GM19043 (cell line): ENCODE data around the gene KCNF1.

ENCODE experiments used
- ATAC-seq: cut with Tn5 transposase; IDR thresholded peaks from one replicate; pipeline ENCODE4 v1.9.1; 2021; ENCODE audit warnings: low read depth; ENCODE audit not compliant: unreplicated experiment

KCNF1 gene, protein sequence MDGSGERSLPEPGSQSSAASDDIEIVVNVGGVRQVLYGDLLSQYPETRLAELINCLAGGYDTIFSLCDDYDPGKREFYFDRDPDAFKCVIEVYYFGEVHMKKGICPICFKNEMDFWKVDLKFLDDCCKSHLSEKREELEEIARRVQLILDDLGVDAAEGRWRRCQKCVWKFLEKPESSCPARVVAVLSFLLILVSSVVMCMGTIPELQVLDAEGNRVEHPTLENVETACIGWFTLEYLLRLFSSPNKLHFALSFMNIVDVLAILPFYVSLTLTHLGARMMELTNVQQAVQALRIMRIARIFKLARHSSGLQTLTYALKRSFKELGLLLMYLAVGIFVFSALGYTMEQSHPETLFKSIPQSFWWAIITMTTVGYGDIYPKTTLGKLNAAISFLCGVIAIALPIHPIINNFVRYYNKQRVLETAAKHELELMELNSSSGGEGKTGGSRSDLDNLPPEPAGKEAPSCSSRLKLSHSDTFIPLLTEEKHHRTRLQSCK

GRCh38 chr2:10911291-10912075, at the start of gene KCNF1:
TSS of gene KCNF1 (plus strand) at chr2:10911934. CDS start at chr2:10912427, 493 bp downstream.
- ATAC-seq: no peak

GRCh38 chr2:10862330-10862729, 49.4 kb upstream of the KCNF1 start:
- ATAC-seq: no peak

DNA sequence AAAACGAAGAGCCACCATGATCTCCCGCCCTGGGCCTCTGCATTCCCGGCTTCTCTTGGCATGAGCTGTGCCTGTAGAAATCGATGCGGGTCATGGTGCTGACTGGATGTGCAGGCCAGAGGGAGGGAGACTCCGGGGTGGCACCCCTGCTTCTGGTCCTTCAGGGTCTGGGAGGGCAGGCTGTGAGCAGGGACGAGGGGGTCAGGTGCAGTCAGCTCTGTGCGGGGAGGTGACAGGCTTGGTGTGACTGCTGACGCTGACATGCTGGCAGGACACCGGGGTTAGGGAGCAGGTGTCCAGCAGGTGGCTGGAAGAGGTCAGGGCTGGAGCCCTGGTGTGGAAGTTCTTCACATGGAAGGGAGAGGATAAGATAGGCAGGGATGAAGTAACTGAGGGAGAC, 48.7 kb upstream of the KCNF1 start:
- ATAC-seq: no peak

- ATAC-seq: peak; percentile 54
Observed at GRCh38 chr2:10863837-10864236, 47.9 kb upstream of the KCNF1 start.

- no peak for ATAC-seq
Observed at GRCh38 chr2:10864251-10864650, 47.5 kb upstream of the KCNF1 start.

DNA sequence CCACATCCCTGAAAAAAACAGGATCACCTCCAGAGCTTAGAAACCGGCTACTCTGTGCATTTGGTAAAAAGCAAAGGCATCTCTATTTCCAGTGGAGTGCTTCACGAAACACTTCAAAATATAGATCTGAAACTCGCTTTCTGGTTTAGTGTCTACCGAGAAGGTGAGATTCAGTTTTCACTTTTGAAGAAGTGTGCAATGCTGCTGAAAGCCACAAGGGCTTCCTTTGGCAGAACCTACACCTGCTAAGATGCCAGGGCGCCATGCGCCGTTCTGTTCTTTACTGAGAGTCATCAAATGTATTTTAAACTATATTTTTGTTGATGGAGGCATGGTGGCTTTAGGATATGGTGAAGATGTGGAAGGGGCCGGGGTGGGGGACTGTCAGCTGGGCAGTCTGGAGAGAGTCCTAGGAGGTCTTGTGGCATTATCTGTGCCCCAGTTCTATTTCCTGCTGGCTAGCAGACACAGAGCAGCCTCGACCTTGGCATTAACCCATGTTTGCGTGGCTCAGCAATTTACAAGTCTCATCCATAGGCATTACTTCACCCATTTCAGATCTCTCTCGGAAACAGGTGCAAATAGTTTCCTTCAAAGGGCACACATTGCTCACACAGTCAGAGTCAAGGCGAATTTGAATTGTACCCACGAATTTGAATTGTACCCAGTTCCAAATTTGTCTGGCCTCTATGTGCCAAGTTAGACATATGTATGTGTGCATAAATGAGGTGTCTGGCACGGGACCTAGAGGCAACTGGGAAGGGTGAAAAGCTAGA, 46.7 kb upstream of the KCNF1 start:
- ATAC-seq: peak; percentile 94

- ATAC-seq: no peak
Observed at GRCh38 chr2:10865841-10866240, 45.9 kb upstream of the KCNF1 start.

GRCh38 chr2:10867692-10868420, 43.9 kb upstream of the KCNF1 start:
- ATAC-seq: no peak

- no peak for ATAC-seq
Observed at GRCh38 chr2:10868465-10869314, 43.0 kb upstream of the KCNF1 start.

DNA sequence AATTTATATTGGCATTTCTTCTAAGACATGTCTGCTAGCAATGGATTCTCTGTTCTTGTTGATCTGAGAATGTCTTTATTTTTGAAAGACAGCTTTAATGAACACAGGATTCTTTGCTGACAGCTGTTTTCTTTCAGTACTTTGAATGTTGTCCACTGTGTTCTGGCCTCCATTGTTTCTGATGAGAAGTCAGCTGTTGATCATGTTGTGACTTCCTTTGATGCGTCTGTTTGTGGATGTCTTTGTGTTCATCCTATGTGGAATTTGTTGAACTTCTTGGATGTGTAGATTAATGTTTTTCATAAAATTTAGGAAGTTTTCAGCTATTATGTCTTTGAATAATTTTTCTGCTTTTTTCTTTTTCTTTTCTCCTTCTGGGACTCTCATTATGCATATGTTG, 39.8 kb upstream of the KCNF1 start:
- ATAC-seq: no peak

- ATAC-seq: no peak
Observed at GRCh38 chr2:10873171-10873570, 38.6 kb upstream of the KCNF1 start.

DNA sequence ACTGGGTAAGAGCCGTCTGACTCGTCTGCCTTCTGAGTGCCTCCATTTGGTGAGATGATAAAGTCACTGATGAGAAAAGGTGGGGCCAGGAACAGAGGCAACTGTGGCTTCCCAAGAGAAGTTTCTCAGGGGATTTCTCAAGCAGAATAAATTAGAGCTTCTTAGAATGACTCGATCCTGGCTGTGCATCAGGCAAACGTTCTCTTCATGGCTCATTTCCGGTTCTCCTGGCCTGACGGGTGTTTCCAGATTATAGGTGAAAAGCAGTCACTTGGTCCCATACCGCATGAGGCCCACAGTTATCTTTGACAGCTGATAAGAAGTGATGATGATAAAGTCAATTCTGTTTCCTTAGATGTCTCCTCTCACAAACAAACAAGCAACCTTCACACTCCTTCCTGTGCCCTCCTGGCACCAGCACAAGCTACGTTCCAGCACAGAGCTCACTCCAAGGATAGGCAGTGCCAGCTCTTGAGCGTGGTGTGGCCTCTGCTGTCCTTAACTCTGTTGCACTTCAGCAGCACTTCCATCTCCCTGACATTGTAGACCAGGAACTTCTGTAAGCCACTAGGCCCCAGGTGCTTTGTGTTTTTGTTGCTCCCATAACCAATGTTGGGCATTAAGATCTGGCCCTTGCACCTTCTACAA, 37.8 kb upstream of the KCNF1 start:
- no peak for ATAC-seq

GRCh38 chr2:10875126-10875525, 36.6 kb upstream of the KCNF1 start:
- no peak for ATAC-seq

- ATAC-seq: no peak
Observed at GRCh38 chr2:10876394-10876793, 35.3 kb upstream of the KCNF1 start.

- ATAC-seq: no peak
Observed at GRCh38 chr2:10876963-10877362, 34.8 kb upstream of the KCNF1 start.

DNA sequence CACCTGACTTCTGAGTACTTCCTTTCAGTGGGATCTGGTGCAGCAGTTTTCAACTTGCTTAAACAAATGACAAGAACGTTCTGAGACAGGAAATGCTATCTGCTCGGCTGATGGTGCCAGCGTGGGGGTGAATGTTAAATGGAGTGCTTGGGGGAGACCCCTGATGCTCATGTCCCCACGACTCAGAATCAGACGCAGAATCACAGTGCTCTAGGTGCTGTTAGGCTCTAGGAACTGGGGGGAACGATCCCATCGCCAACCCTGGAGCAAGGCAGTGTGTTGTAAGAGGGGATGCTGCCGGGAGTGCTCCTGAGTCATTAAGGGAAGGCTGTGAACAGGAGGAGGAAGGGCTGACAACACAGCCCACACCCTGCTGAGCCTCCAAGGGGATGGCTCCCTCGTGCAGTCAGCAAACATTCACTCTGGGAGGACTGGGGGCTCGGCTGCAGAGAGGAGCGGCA, 34.1 kb upstream of the KCNF1 start:
- no peak for ATAC-seq

GRCh38 chr2:10878268-10878915, 33.3 kb upstream of the KCNF1 start:
- no peak for ATAC-seq

DNA sequence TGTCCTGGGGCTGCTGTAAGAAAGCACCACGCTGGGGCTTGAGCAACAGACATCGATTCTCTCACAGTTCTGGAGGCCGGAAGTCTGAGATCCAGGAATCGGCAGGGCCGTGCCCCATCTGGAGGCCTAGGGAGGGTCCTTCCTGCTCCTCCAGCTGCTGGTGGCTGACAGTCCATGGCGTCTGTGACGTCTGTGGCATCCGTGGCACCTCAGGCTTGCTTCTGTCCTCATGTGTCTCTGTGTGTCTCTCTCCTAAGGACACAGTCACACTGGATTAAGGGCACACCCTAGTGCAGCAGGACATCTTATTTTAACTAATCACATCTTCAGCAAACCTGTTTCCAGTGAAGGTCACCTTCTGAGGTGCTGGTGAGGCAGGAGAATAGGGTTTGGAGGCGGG, 32.6 kb upstream of the KCNF1 start:
- no peak for ATAC-seq
